Subcutaneous adipose tissue (tissue), 4 donors: Measurements from ENCODE around the gene CDK19. TPM values are rescaled to one million over a fixed set of nuclear protein-coding genes. Genes with fewer than 3 reads are reported as not detected.

Source experiments
- CTCF ChIP-seq: fragments of 450-650 bp; IDR thresholded peaks from one replicate; pipeline ENCODE4 v1.5.1; 2016; ENCODE audit warnings: low read depth, mild to moderate bottlenecking, control low read depth, antibody characterized with exemption, moderate library complexity
- total RNA-seq, 4 donors: library from RNA; depleted of rRNA; stranded (reverse); fragments of >200 nt; gene quantifications; one replicate each; pipeline ENCODE4 v1.1.0, GENCODE V29; 2016

Gene CDK19
- total RNA-seq, 4 donors from 2014 or later, result 14.1 to 20.1 (median 16.2) TPM

DNA sequence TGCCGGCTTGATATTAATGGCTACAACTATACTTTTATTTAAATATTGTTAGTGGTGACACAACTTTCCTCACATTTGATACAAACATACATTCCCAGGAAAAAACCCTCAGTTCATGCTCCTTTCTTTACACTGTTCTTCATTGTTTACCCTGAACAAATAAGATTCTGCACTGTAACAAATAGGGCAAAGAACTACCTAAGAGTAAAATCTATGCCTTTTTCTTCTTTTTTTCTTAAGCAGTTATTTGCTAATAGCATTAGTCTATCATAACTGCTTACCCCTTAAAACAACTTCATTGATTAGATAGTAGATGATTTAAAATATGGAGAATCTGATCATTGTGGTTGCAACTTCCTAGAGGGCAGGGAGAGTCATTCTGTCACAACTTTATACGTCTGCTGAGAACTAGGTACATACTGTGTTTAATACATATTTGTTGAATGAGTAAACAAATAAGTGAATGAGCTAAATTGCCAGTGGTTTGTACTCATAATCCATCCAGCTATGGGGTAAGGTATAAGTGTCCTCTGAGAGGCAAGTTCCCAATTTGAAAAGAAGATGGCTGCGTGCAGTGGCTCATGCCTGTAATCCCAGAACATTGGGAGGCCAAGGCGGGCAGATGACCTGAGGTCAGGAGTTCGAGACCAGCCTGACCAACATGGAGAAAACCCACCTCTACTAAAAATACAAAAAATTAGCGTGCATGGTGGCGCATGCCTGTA is 161.0 kb downstream of the CDK19 start:
- no peak for TF ChIP-seq CTCF

- no peak for TF ChIP-seq CTCF
Observed at GRCh38 chr6:110653381-110653780, 161.9 kb downstream of the CDK19 start.

- TF ChIP-seq CTCF, result no peak
Observed at GRCh38 chr6:110652520-110652919, 162.7 kb downstream of the CDK19 start.

- TF ChIP-seq CTCF, result no peak
Observed at GRCh38 chr6:110650755-110651154, 164.5 kb downstream of the CDK19 start.

DNA sequence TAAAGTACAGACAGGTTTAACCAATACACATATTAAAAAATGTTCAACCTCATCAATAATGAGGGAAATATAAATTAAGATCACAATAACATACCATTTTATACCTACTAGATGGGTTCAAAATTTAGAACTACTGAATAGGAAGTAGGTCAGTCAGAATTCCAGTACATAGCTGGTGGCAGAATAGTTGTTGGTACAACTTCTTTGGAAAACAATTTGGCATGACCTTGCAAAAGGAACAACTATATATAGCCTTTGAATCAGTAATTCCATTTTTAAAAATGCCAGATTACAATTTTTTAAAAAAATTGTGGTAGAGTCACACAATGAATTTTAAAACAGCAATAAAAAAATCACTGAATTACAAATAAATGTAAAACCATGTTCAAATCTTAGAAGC is 165.6 kb downstream of the CDK19 start:
- no peak for TF ChIP-seq CTCF

DNA sequence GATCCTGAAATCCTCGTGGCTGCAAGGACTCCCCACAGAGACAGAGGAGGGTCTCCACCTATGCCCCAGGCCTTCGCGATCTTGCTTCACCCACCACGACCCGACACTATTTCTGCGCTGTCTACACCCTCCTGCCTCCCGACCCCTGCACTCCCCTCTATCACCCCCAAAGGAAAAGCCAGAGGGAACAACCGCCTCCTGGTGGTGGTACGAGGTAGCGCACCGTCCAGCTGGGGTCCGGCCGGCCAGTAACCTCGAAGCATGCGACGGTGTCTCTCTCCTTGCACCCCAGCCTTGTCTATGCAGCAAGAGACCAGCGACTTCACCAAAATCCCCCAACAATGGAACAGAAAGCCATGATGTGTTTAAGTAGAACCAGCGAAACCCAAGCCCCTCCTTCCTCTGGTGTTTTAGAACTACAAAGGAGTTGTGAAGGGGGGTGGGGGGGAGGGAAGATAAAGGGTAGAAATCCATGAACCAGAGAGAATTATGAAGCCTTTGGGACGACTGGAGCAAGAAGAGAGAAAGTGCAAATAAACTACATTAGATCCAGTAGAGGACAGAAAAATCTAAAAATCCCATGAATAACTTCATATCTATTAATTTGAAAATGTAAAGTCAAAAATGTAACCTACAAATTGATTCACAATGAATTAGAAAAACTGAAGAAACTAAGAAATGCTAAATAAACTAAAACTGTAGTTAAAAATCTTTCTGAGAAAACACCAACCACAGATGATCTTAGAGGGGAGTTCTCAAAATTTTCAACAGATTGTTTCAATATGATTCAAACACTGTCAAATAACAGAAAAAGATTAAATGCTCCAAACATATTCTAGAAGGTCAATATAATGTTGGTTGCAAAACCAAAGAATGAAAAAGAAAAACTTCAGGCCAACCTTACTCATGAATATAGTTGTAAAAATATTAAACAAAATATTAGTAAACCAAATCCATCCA is 168.0 kb downstream of the CDK19 start:
- no peak for TF ChIP-seq CTCF

DNA sequence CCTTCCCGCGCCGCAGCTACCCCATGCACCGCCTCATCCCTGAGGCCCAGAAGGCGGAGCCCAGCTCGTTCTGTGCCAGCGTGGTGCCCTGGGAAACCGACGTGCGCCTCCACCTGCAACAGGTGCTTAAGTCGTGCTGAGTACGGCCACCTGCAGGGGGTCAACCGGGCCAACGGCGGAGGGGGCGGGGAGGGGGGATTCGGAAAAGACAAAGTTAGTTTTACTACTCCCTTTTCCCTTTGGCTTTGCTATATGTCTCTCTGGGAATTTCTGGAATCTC is 168.9 kb downstream of the CDK19 start:
- TF ChIP-seq CTCF, result no peak
